NOMO-1 treated with DMSO at 0.1 percent for 48 hours (cell line): Measurements from ENCODE around the gene RPL7A.
A peak's percentile ranks its signal among the peaks of the same experiment; 100 is the strongest.
"Not testable (repeated sequence)": the region's sequence is repeated elsewhere in the genome, so short reads cannot be mapped to it uniquely, and the experiment has no call there.

Experiments
- DNase-seq: peaks from one replicate; lab custom pipeline; 2025; ENCODE audit not compliant: unreplicated experiment; lab: John Stamatoyannopoulos, UW

Gene RPL7A

GRCh38 chr9:133347985-133348717 lies at the start of gene RPL7A, which contains the start of gene MED22:
Gene RPL7A, plus strand, starts transcription at chr9:133348218. Its CDS starts 26 bp downstream, at chr9:133348244.
Gene MED22, minus strand, starts transcription at chr9:133348131. Its CDS starts 1,469 bp downstream, at chr9:133346662.
- DNase-seq: peak; percentile 94

GRCh38 chr9:133299996-133300395 lies 48.0 kb upstream of the RPL7A start:
- DNase-seq: not testable (repeated sequence)

- no peak for DNase-seq
Measured at GRCh38 chr9:133301253-133302230, 46.5 kb upstream of the RPL7A start.

GRCh38 chr9:133303266-133304157 lies 44.5 kb upstream of the RPL7A start:
- DNase-seq: no peak

- DNase-seq: no peak
Measured at GRCh38 chr9:133304158-133304470, 43.9 kb upstream of the RPL7A start.

GRCh38 chr9:133304477-133305377 lies 43.3 kb upstream of the RPL7A start:
- no peak for DNase-seq

- DNase-seq: no peak
Measured at GRCh38 chr9:133305731-133306130, 42.3 kb upstream of the RPL7A start.

- DNase-seq: no peak
Measured at GRCh38 chr9:133306242-133307204, 41.5 kb upstream of the RPL7A start.

- no peak for DNase-seq
Measured at GRCh38 chr9:133307301-133307700, 40.7 kb upstream of the RPL7A start.

- DNase-seq: no peak
Measured at GRCh38 chr9:133309608-133310007, 38.4 kb upstream of the RPL7A start.

- no peak for DNase-seq
Measured at GRCh38 chr9:133315997-133316396, 32.0 kb upstream of the RPL7A start.

- not testable (repeated sequence) for DNase-seq
Measured at GRCh38 chr9:133317551-133317950, 30.5 kb upstream of the RPL7A start.

GRCh38 chr9:133320421-133320881 lies 27.6 kb upstream of the RPL7A start:
- DNase-seq: no peak

GRCh38 chr9:133321411-133321935 lies 26.5 kb upstream of the RPL7A start:
- no peak for DNase-seq

- DNase-seq: no peak
Measured at GRCh38 chr9:133322701-133323100, 25.3 kb upstream of the RPL7A start.

GRCh38 chr9:133323211-133323610 lies 24.8 kb upstream of the RPL7A start:
- no peak for DNase-seq

GRCh38 chr9:133323991-133324703 lies 23.9 kb upstream of the RPL7A start:
- no peak for DNase-seq

GRCh38 chr9:133327021-133327420 lies 21.0 kb upstream of the RPL7A start:
- not testable (repeated sequence) for DNase-seq
